Keratinocyte (primary cell): ENCODE data around the gene PRKN. TPM values are rescaled to one million over a fixed set of nuclear protein-coding genes. Genes with fewer than 3 reads are reported as not detected.

Source experiments
- DNase-seq: peaks from one replicate; pipeline ENCODE4 v3.0.0-alpha.2; 2011; ENCODE audit warnings: low read depth, missing footprints, low spot score
- FAIRE-seq: peaks from 2 replicates; lab custom pipeline; 2011; peaks lifted over from hg19 to GRCh38; lab: Jason Lieb, UNC
- H2AFZ ChIP-seq: 2 replicates; pipeline ENCODE4 v1.6.0; 2012; ENCODE audit warnings: low read length, control low read depth, inconsistent platforms; ENCODE audit not compliant: control insufficient read depth
- H3K27ac ChIP-seq: 2 replicates; pipeline ENCODE4 v1.5.1; 2011; ENCODE audit warnings: low read length; ENCODE audit not compliant: control insufficient read depth, insufficient read depth
- H3K27me3 ChIP-seq: 3 replicates; pipeline ENCODE4 v1.6.0; 2011; ENCODE audit warnings: low read length; ENCODE audit not compliant: control insufficient read depth, insufficient read depth; ENCODE audit errors: extremely low read depth
- H3K36me3 ChIP-seq, 2 experiments: 2 replicates in 1 of 2; 3 replicates in 1 of 2; pipeline ENCODE4 v1.5.1; 2011; ENCODE audit warnings: low read length in 2 of 2, mild to moderate bottlenecking in 1 of 2; ENCODE audit not compliant: control insufficient read depth in 2 of 2, insufficient read depth in 2 of 2; ENCODE audit errors: extremely low read depth in 1 of 2
- H3K4me1 ChIP-seq: 3 replicates; pipeline ENCODE4 v1.5.1; 2011; ENCODE audit warnings: low read length; ENCODE audit not compliant: control insufficient read depth, insufficient read depth; ENCODE audit errors: extremely low read depth
- H3K4me2 ChIP-seq: 3 replicates; pipeline ENCODE4 v1.6.0; 2011; ENCODE audit warnings: low read depth, low read length; ENCODE audit not compliant: control insufficient read depth, insufficient read depth; ENCODE audit errors: extremely low read depth
- H3K4me3 ChIP-seq, 3 experiments: fragments of 200-600 bp in 1 of 3; sonication (generic) in 1 of 3; 2 replicates in 2 of 3; 3 replicates in 1 of 3; pipeline ENCODE4 v1.5.1; 2011 to 2016; ENCODE audit warnings: low read length in 3 of 3, mild to moderate bottlenecking in 3 of 3, control low read depth in 2 of 3, inconsistent platforms in 1 of 3, low read depth in 1 of 3, mixed read lengths in 1 of 3, mixed run types in 1 of 3, moderate library complexity in 1 of 3; ENCODE audit not compliant: control insufficient read depth in 2 of 3, insufficient read depth in 2 of 3; ENCODE audit errors: extremely low read depth in 1 of 3
- H3K79me2 ChIP-seq: 2 replicates; pipeline ENCODE4 v1.6.0; 2012; ENCODE audit warnings: low read length; ENCODE audit not compliant: control insufficient read depth, insufficient read depth
- H3K9ac ChIP-seq: 3 replicates; pipeline ENCODE4 v1.6.0; 2011; ENCODE audit warnings: low read length; ENCODE audit not compliant: control insufficient read depth, insufficient read depth; ENCODE audit errors: extremely low read depth
- H3K9me1 ChIP-seq: 3 replicates; pipeline ENCODE4 v1.6.0; 2011; ENCODE audit warnings: low read length; ENCODE audit not compliant: control insufficient read depth, insufficient read depth; ENCODE audit errors: extremely low read depth
- H3K9me3 ChIP-seq: 2 replicates; pipeline ENCODE4 v1.5.1; 2012; ENCODE audit warnings: low read depth, low read length; ENCODE audit not compliant: control insufficient read depth
- H4K20me1 ChIP-seq: 3 replicates; pipeline ENCODE4 v1.6.0; 2011; ENCODE audit warnings: low read length; ENCODE audit not compliant: control insufficient read depth, insufficient read depth; ENCODE audit errors: extremely low read depth
- EZH2 ChIP-seq: IDR thresholded peaks from one replicate; pipeline ENCODE4 v1.6.1; 2012; ENCODE audit warnings: inconsistent platforms, mild to moderate bottlenecking, low read length, moderate library complexity
- dilution Hi-C: fragments of 300-500 bp; cut with MboI; formaldehyde crosslinking; loops from one replicate; pipeline ENCODE4 v1.7.0; 2020; ENCODE audit warnings: low sequenced_read_pairs; ENCODE audit not compliant: extremely low pct_ligation_motif_present
- polyA plus RNA-seq, 5 experiments: library from polyadenylated mRNA; depleted of rRNA in 3 of 5; stranded (reverse) in 3 of 5; stranded (forward) in 1 of 5; unstranded in 1 of 5; fragments of >200 nt; gene quantifications; 1 replicate in 1 of 5; 2 replicates in 3 of 5; 3 replicates in 1 of 5; pipeline versions ENCODE4 v1.2.1 to v1.2.3, GENCODE V29; 2011 to 2012; ENCODE audit warnings: missing spikeins in 2 of 5, low read depth in 1 of 5, low replicate concordance in 1 of 5
- TF ChIP-seq, protein P1 (sequence below), 3 experiments: IDR thresholded peaks in 1 of 3; conservative IDR thresholded peaks in 1 of 3; optimal IDR thresholded peaks in 1 of 3; 2 replicates in 2 of 3; 3 replicates in 1 of 3; pipeline versions ENCODE3 to v1.5.1; 2011; ENCODE audit warnings: low read length in 3 of 3, mild to moderate bottlenecking in 3 of 3, moderate library complexity in 2 of 3, control low read depth in 1 of 3, inconsistent platforms in 1 of 3; ENCODE audit not compliant: insufficient read depth in 2 of 3; ENCODE audit errors: extremely low read depth in 1 of 3

The PRKN gene
- polyA plus RNA-seq, 1 donor (not counting 4 experiments of a cell fraction or from before 2014, with no cell fraction given), result 0.67 TPM

GRCh38 chr6:162726947-162727321, 632 bp downstream of the PRKN start:
- H3K4me1 ChIP-seq, result peaks cover 7% of the 10 kb centered on the region
- H3K79me2 ChIP-seq, result no peaks in the 10 kb centered on the region
- no peaks in the 10 kb centered on the region for H3K9me1 ChIP-seq
- TF ChIP-seq EZH2, result no peak
- TF ChIP-seq, protein P1, sequence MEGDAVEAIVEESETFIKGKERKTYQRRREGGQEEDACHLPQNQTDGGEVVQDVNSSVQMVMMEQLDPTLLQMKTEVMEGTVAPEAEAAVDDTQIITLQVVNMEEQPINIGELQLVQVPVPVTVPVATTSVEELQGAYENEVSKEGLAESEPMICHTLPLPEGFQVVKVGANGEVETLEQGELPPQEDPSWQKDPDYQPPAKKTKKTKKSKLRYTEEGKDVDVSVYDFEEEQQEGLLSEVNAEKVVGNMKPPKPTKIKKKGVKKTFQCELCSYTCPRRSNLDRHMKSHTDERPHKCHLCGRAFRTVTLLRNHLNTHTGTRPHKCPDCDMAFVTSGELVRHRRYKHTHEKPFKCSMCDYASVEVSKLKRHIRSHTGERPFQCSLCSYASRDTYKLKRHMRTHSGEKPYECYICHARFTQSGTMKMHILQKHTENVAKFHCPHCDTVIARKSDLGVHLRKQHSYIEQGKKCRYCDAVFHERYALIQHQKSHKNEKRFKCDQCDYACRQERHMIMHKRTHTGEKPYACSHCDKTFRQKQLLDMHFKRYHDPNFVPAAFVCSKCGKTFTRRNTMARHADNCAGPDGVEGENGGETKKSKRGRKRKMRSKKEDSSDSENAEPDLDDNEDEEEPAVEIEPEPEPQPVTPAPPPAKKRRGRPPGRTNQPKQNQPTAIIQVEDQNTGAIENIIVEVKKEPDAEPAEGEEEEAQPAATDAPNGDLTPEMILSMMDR (optimal IDR thresholded peaks at IDR 0.05 in 1 of 3, IDR thresholded peaks at IDR 0.05 in 1 of 3, conservative IDR thresholded peaks at IDR 0.05 in 1 of 3; ENCODE audit: extremely low read depth in 1 of 3, insufficient read depth in 2 of 3, low read length in 3 of 3), result no peak
- peak overlapping the region; percentile 80 for H3K9ac ChIP-seq
- peak overlapping the region; percentile 64 to 83 (median 75) for H3K4me3 ChIP-seq
- no peaks in the 10 kb centered on the region for H4K20me1 ChIP-seq
- dilution Hi-C loops, result no loop called here
- no peaks in the 10 kb centered on the region for H3K36me3 ChIP-seq
- H3K27me3 ChIP-seq, result no peaks in the 10 kb centered on the region
- FAIRE-seq (no peak), DNase-seq (no peak)
- peak overlapping the region; percentile 88 for H2AFZ ChIP-seq
- H3K9me3 ChIP-seq, result no peaks in the 10 kb centered on the region
- peak overlapping the region; percentile 52 for H3K27ac ChIP-seq
- peak overlapping the region; percentile 63 for H3K4me2 ChIP-seq

DNA sequence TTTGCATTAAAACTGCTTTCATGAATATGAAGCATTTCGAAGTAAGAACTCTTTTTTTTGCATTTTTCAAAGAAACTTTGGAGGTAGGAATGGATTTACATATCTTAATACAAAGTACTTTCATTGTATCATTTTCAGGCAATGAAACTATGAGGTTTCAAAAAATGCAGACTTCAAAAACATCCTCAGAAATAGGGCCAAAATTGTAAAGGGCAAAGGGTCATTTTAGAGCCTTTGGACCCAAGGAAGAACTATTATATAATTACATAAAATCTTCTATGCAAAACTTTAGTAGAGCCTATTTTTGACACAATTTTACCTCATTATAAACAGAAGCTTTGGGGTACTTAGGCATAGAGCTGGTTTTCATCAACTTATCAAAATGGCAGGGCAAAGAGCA, 4.9 kb downstream of the PRKN start:
- TF ChIP-seq, protein P1 (optimal IDR thresholded peaks at IDR 0.05 in 1 of 3, IDR thresholded peaks at IDR 0.05 in 1 of 3, conservative IDR thresholded peaks at IDR 0.05 in 1 of 3; ENCODE audit: extremely low read depth in 1 of 3, insufficient read depth in 2 of 3, low read length in 3 of 3), result no peak
- TF ChIP-seq EZH2, result no peak

More for the DNA sequence above, 4.9 kb downstream of the PRKN start:
- DNase-seq, result no peak
- Histone ChIP-seq H3K4me3 (no peak overlapping the region), H3K27me3 (no peaks in the 10 kb centered on the region), H3K79me2 (no peaks in the 10 kb centered on the region), H3K4me2 (no peak overlapping the region), H3K9me1 (no peaks in the 10 kb centered on the region), H2AFZ (no peak overlapping the region), H3K9ac (no peak overlapping the region), H4K20me1 (no peaks in the 10 kb centered on the region), H3K36me3 (no peaks in the 10 kb centered on the region), H3K27ac (no peak overlapping the region), H3K4me1 (peaks cover 3% of the 10 kb centered on the region), H3K9me3 (no peaks in the 10 kb centered on the region)
- FAIRE-seq, result no peak
- dilution Hi-C loops, result no loop called here
